ENCODE results near the gene LRRC37A3.
"Not testable (repeated sequence)": the region's sequence is repeated elsewhere in the genome, so short reads cannot be mapped to it uniquely, and the experiment has no call there.

The LRRC37A3 gene

GRCh38 chr17:64919289-64920025 is at the start of gene LRRC37A3:
LRRC37A3 (minus strand) TSS chr17:64919478; CDS start chr17:64897257, 22,221 bp downstream.
- H4K20me1 ChIP-seq, H3K36me3 ChIP-seq, H3K27me3 ChIP-seq, H3K9me3 ChIP-seq: not testable (repeated sequence)
- Histone ChIP-seq H3K27ac (peak within 1 kb of the TSS; percentile 94), H3K4me1 (peaks cover 31% of the 10 kb centered on the region), H3K9ac (peak within 1 kb of the TSS; percentile 90), H3K4me3 (peak within 1 kb of the TSS; percentile 75), H3K4me2 (peak within 1 kb of the TSS; percentile 80)

- not testable (repeated sequence) for H3K9me3 ChIP-seq, H4K20me1 ChIP-seq, H3K36me3 ChIP-seq, H3K27me3 ChIP-seq
- H3K4me3 ChIP-seq: peak overlapping the region; percentile 49
- peak overlapping the region; percentile 89 for H3K4me2 ChIP-seq
- H3K9ac ChIP-seq: peak overlapping the region; percentile 75
- H3K4me1 ChIP-seq: peaks cover 93% of the 10 kb centered on the region
- H3K27ac ChIP-seq: peak overlapping the region; percentile 91
Measured at GRCh38 chr17:64965873-64966287, 46.6 kb upstream of the LRRC37A3 start.

- not testable (repeated sequence) for H4K20me1 ChIP-seq, H3K9ac ChIP-seq, H3K4me3 ChIP-seq, H3K36me3 ChIP-seq, H3K27me3 ChIP-seq, H3K9me3 ChIP-seq
- Histone ChIP-seq H3K4me1 (peaks cover 91% of the 10 kb centered on the region), H3K4me2 (peak overlapping the region; percentile 89), H3K27ac (peak overlapping the region; percentile 84)
Measured at GRCh38 chr17:64965256-64965872, 46.1 kb upstream of the LRRC37A3 start.

- TF ChIP-seq Cebpa-rat (IDR thresholded peaks at IDR 0.05): no peak
- Histone ChIP-seq H3K9ac (peak overlapping the region; percentile 0; the same call in 1 of the 2 replicates), H4K20me1 (no peaks in the 10 kb centered on the region), H3K4me2 (peak overlapping the region; percentile 89), H3K9me3 (no peaks in the 10 kb centered on the region), H3K36me3 (no peaks in the 10 kb centered on the region), H3K27me3 (no peaks in the 10 kb centered on the region), H3K4me1 (peaks cover 92% of the 10 kb centered on the region), H3K4me3 (no peak overlapping the region), H3K27ac (peak overlapping the region; percentile 84)
Measured at GRCh38 chr17:64964796-64965195, 45.5 kb upstream of the LRRC37A3 start.

GRCh38 chr17:64963814-64964213 is 44.5 kb upstream of the LRRC37A3 start:
- peaks cover 88% of the 10 kb centered on the region for H3K4me1 ChIP-seq
- H3K36me3 ChIP-seq, H3K9me3 ChIP-seq, H3K27me3 ChIP-seq, H3K4me3 ChIP-seq, H4K20me1 ChIP-seq: not testable (repeated sequence)
- H3K27ac ChIP-seq: peak overlapping the region; percentile 84
- peak overlapping the region; percentile 89 for H3K4me2 ChIP-seq
- H3K9ac ChIP-seq: peak overlapping the region; percentile 39; the same call in 1 of the 2 replicates

GRCh38 chr17:64961563-64962378 is 42.5 kb upstream of the LRRC37A3 start:
- H3K4me2 ChIP-seq: peak overlapping the region; percentile 50
- H3K9ac ChIP-seq, H3K27me3 ChIP-seq, H3K9me3 ChIP-seq, H4K20me1 ChIP-seq, H3K36me3 ChIP-seq, H3K4me3 ChIP-seq: not testable (repeated sequence)
- H3K4me1 ChIP-seq: peaks cover 68% of the 10 kb centered on the region
- H3K27ac ChIP-seq: 0 out of 2 replicates have a peak overlapping the region, but pooled peaks have one; percentile 30

- Histone ChIP-seq H3K4me1 (no peaks in the 10 kb centered on the region), H3K27ac (no peak overlapping the region), H3K4me3 (no peak overlapping the region), H3K36me3 (no peaks in the 10 kb centered on the region), H3K9me3 (peaks cover 9% of the 10 kb centered on the region), H3K4me2 (no peak overlapping the region), H3K9ac (no peak overlapping the region), H3K27me3 (no peaks in the 10 kb centered on the region), H4K20me1 (no peaks in the 10 kb centered on the region)
- no peak for TF ChIP-seq Cebpa-rat (IDR thresholded peaks at IDR 0.05)
Measured at GRCh38 chr17:64951877-64952276, 32.6 kb upstream of the LRRC37A3 start.

- H4K20me1 ChIP-seq: no peaks in the 10 kb centered on the region
- H3K4me2 ChIP-seq: peak overlapping the region; percentile 9; the same call in 1 of the 2 replicates
Measured at GRCh38 chr17:64950871-64951270, 31.6 kb upstream of the LRRC37A3 start.

GRCh38 chr17:64947152-64947551 is 27.9 kb upstream of the LRRC37A3 start:
- H3K9me3 ChIP-seq: peaks cover 9% of the 10 kb centered on the region
- H3K27me3 ChIP-seq: no peaks in the 10 kb centered on the region
- no peaks in the 10 kb centered on the region for H4K20me1 ChIP-seq
- no peaks in the 10 kb centered on the region for H3K36me3 ChIP-seq
- H3K4me3 ChIP-seq: no peak overlapping the region
- H3K27ac ChIP-seq: no peak overlapping the region
- H3K4me1 ChIP-seq: no peaks in the 10 kb centered on the region
- H3K4me2 ChIP-seq: no peak overlapping the region
- no peak overlapping the region for H3K9ac ChIP-seq
- TF ChIP-seq Cebpa-rat (IDR thresholded peaks at IDR 0.05): no peak

More at GRCh38 chr17:64950871-64951270, 31.6 kb upstream of the LRRC37A3 start:
- Histone ChIP-seq H3K36me3 (no peaks in the 10 kb centered on the region), H3K4me1 (no peaks in the 10 kb centered on the region), H3K9ac (no peak overlapping the region), H3K27me3 (no peaks in the 10 kb centered on the region), H3K9me3 (peaks cover 9% of the 10 kb centered on the region), H3K4me3 (no peak overlapping the region), H3K27ac (no peak overlapping the region)
- no peak for TF ChIP-seq Cebpa-rat (IDR thresholded peaks at IDR 0.05)

GRCh38 chr17:64941761-64942160 is 22.5 kb upstream of the LRRC37A3 start:
- no peak overlapping the region for H3K9ac ChIP-seq
- TF ChIP-seq Cebpa-rat (IDR thresholded peaks at IDR 0.05): no peak
- H4K20me1 ChIP-seq: no peaks in the 10 kb centered on the region
- H3K36me3 ChIP-seq: no peaks in the 10 kb centered on the region
- no peaks in the 10 kb centered on the region for H3K9me3 ChIP-seq
- H3K27me3 ChIP-seq: no peaks in the 10 kb centered on the region
- H3K4me2 ChIP-seq: no peak overlapping the region
- no peaks in the 10 kb centered on the region for H3K4me1 ChIP-seq
- no peak overlapping the region for H3K27ac ChIP-seq
- no peak overlapping the region for H3K4me3 ChIP-seq
